A673 (cell line): ENCODE results near the gene PGGHG. TPM values are rescaled to one million over a fixed set of nuclear protein-coding genes. Genes with fewer than 3 reads are reported as not detected.

Experiments used
- BruUV-seq: library from RNA; stranded (reverse); fragments of 400-500 nt; replicated peaks from 2 replicates; lab custom pipeline; 2021; lab: Mats Ljungman, UMichigan
- CTCF ChIA-PET: fragments of 300-600 bp; sonication (Branson Sonifier 250); formaldehyde crosslinking; loops from one replicate; lab custom pipeline; 2022; ENCODE audit warnings: antibody characterized with exemption; lab: Charles Lee
- POLR2A ChIA-PET: fragments of 300-600 bp; sonication (Branson Sonifier 250); formaldehyde crosslinking; loops from one replicate; lab custom pipeline; 2022; ENCODE audit warnings: antibody characterized with exemption; ENCODE audit not compliant: low non-redundant PET; lab: Charles Lee
- DNase-seq: peaks from one replicate; pipeline ENCODE4 v3.0.0-alpha.2; 2015; ENCODE audit warnings: low spot score
- H3K27ac ChIP-seq: fragments of 200-600 bp; sonication (generic); 2 replicates; pipeline ENCODE4 v1.5.1; 2016; ENCODE audit warnings: mixed run types, low read depth, mild to moderate bottlenecking, mixed read lengths, antibody characterized with exemption, low read length; ENCODE audit not compliant: poor library complexity, severe bottlenecking
- H3K27me3 ChIP-seq: fragments of 200-600 bp; sonication (generic); replicated peaks from 2 replicates; pipeline ENCODE4 v1.6.1; 2017; ENCODE audit warnings: mixed run types, low read depth, mild to moderate bottlenecking, mixed read lengths, antibody characterized with exemption, low read length; ENCODE audit not compliant: insufficient read depth, poor library complexity
- H3K36me3 ChIP-seq: fragments of 200-600 bp; sonication (generic); 2 replicates; pipeline ENCODE4 v1.6.1; 2016; ENCODE audit warnings: mixed run types, mild to moderate bottlenecking, mixed read lengths, antibody characterized with exemption, low read length; ENCODE audit not compliant: insufficient read depth, poor library complexity, severe bottlenecking
- H3K4me1 ChIP-seq: fragments of 200-600 bp; sonication (generic); 2 replicates; pipeline ENCODE4 v1.6.1; 2017; ENCODE audit warnings: mixed run types, mild to moderate bottlenecking, mixed read lengths, antibody characterized with exemption, low read length; ENCODE audit not compliant: insufficient read depth, poor library complexity, severe bottlenecking
- H3K4me3 ChIP-seq: fragments of 200-600 bp; sonication (generic); 2 replicates; pipeline ENCODE4 v1.5.1; 2016; ENCODE audit warnings: low read depth, mixed run types, mild to moderate bottlenecking, mixed read lengths, low read length; ENCODE audit not compliant: poor library complexity, severe bottlenecking
- H3K9me3 ChIP-seq: fragments of 200-600 bp; sonication (generic); 2 replicates; pipeline ENCODE4 v1.6.1; 2016; ENCODE audit warnings: mixed run types, low read depth, mild to moderate bottlenecking, mixed read lengths, antibody characterized with exemption, low read length; ENCODE audit not compliant: poor library complexity, severe bottlenecking
- EZH2 ChIP-seq: fragments of 200-600 bp; sonication (generic); IDR thresholded peaks from 2 replicates; pipeline ENCODE4 v1.6.1; 2017; ENCODE audit warnings: borderline replicate concordance, low read depth, mild to moderate bottlenecking, mixed read lengths, antibody characterized with exemption, low read length; ENCODE audit not compliant: poor library complexity, severe bottlenecking
- intact Hi-C: fragments of 100-400 bp; cut with micrococcal nuclease; formaldehyde crosslinking; loops from one replicate; pipeline ENCODE4 v1.10.0; 2022; ENCODE audit not compliant: unreplicated experiment
- total RNA-seq: library from RNA; stranded (reverse); gene quantifications from 2 replicates; pipeline ENCODE4 v1.2.3, GENCODE V29; 2021
- TF ChIP-seq, protein P1 (sequence below): fragments of 300-800, 200-600 bp; sonication (generic); conservative IDR thresholded peaks from 2 replicates; pipeline ENCODE4 v1.5.1; 2017; ENCODE audit warnings: low read depth, mild to moderate bottlenecking, antibody characterized with exemption, low read length, moderate library complexity, mixed read lengths

PGGHG gene
- total RNA-seq, 1 experiment from 2014 or later: 5.4 TPM

DNA sequence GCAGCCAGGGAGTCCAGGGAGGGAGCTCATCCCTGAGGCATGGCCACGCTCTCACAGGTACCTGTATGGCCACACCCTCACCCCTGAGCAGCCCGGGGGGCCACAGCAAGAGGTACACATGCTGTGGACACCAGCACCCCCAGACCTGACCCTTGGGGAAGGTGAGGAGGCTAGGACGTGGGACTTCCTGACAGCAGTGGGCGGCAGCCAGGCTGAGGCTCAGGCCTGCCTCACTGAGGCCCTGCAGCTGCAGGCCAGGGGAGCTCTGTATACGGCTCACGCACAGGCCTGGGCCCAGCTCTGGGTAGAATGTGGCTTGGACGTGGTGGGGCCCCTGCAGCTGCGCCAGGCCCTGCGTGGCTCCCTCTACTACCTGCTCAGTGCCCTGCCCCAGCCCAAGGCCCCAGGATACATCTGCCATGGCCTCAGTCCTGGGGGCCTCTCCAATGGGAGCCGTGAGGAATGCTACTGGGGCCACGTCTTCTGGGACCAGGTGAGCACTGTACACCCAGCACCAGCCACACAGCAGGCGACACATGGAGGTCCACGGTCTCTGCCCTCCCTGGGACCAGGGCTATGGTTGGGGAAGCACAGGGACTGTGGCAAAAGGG, 1.8 kb downstream of the PGGHG start:
- no peak for DNase-seq
- Histone ChIP-seq H3K27me3 (no peaks in the 10 kb centered on the region), H3K4me3 (no peak overlapping the region), H3K9me3 (no peaks in the 10 kb centered on the region), H3K27ac (no peak overlapping the region), H3K4me1 (peaks cover 6% of the 10 kb centered on the region), H3K36me3 (no peaks in the 10 kb centered on the region)
- intact Hi-C loops: no loop called here
- ChIA-PET POLR2A (no interaction called here), CTCF (no interaction called here)
- BruUV-seq: no TSS peak
- TF ChIP-seq, protein P1, sequence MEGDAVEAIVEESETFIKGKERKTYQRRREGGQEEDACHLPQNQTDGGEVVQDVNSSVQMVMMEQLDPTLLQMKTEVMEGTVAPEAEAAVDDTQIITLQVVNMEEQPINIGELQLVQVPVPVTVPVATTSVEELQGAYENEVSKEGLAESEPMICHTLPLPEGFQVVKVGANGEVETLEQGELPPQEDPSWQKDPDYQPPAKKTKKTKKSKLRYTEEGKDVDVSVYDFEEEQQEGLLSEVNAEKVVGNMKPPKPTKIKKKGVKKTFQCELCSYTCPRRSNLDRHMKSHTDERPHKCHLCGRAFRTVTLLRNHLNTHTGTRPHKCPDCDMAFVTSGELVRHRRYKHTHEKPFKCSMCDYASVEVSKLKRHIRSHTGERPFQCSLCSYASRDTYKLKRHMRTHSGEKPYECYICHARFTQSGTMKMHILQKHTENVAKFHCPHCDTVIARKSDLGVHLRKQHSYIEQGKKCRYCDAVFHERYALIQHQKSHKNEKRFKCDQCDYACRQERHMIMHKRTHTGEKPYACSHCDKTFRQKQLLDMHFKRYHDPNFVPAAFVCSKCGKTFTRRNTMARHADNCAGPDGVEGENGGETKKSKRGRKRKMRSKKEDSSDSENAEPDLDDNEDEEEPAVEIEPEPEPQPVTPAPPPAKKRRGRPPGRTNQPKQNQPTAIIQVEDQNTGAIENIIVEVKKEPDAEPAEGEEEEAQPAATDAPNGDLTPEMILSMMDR: no peak
- TF ChIP-seq EZH2: no peak

DNA sequence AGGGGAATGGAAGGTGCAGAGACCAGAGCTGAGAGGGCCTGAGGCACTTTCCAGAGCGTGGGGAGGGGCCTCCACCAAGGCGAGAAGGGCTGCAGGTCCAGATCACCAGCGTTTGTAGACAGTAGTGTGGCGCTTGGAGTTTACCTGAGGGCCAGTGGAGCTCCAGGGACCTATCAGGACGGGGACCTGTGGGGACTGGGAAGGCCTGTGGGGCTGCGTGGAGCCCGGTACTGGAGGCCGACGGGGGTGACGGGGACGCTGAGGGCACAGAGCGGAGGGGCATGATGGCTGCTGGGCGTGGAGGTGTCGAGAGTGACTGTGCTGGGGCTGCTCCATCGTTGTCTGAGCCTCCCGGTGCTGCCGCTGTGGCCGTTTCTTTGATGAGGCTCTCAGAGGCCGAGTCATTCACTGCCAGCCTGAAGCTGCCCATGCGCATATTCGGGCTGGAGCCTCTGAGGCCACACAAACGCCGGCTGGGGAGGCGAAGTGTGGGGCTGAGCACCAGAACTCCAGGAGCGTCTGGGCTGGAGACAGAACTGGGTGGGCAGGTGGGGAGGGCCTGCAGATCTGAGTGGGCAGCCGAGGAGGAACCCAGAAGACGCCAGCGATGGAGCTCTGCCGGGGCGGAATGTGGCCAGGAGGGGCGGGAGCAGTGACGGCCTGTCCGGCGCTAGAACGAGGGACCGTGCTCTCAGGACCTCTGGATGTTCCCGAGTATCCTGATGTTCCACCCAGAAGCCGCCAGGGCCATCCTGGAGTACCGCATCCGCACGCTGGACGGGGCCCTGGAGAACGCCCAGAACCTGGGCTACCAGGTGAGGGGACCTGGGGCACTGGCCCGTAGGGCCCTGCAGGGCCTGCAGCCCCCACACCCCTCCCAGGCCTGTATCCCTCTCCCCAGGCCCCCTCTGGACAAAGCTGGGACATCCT, 2.6 kb downstream of the PGGHG start:
- no TSS peak for BruUV-seq
- no peak for DNase-seq
- Histone ChIP-seq H3K9me3 (no peaks in the 10 kb centered on the region), H3K36me3 (no peaks in the 10 kb centered on the region), H3K4me1 (peaks cover 6% of the 10 kb centered on the region), H3K27me3 (no peaks in the 10 kb centered on the region), H3K4me3 (no peak overlapping the region), H3K27ac (no peak overlapping the region)
- TF ChIP-seq, protein P1: no peak
- TF ChIP-seq EZH2: no peak
- POLR2A ChIA-PET: no interaction called here
- intact Hi-C loops: no loop called here
- CTCF ChIA-PET: no interaction called here

DNA sequence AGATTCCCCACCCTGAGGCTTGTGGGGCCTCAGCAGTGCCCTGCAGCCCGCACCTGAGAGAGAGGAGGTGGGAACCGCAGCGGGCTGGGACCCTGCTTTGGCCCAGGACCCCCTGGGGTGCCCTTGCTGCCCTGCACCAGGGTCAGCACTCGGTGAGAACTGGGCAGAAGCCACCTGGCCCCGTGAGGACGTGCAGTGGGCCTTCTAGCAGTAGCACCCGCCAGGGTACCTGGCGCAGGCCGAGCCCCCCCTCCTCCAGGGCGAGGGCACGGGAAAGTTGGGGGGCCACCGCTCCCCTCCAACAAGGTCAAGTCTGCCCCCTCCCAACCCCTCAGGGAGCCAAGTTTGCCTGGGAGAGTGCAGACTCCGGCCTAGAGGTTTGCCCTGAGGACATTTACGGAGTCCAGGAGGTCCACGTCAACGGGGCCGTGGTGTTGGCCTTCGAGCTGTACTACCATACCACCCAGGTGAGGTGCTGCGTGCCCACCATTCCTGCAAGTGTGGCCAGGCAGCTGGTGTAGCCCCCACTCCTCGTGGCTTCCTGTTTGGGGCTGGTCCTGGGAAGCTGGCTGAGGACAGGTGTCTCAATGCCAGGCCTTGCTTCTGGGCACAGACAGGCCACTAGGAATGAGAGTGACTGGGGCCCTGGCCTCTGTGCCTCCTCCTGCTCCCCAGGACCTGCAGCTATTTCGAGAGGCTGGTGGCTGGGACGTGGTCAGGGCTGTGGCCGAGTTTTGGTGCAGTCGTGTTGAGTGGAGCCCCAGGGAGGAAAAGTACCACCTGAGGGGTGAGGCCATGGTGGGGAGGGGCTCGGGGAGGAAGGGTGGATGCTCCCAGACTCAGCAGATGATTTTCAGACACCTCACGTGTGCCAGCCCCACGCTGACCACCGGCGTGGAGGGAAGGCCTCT, 3.5 kb downstream of the PGGHG start:
- ChIA-PET CTCF (no interaction called here), POLR2A (no interaction called here)
- Histone ChIP-seq H3K36me3 (no peaks in the 10 kb centered on the region), H3K4me3 (no peak overlapping the region), H3K4me1 (peaks cover 6% of the 10 kb centered on the region), H3K27ac (no peak overlapping the region), H3K27me3 (no peaks in the 10 kb centered on the region), H3K9me3 (no peaks in the 10 kb centered on the region)
- no peak for DNase-seq
- no peak for TF ChIP-seq EZH2
- intact Hi-C loops: no loop called here
- no TSS peak for BruUV-seq
